ENCODE results near the gene CDH4.

The CDH4 gene

DNA sequence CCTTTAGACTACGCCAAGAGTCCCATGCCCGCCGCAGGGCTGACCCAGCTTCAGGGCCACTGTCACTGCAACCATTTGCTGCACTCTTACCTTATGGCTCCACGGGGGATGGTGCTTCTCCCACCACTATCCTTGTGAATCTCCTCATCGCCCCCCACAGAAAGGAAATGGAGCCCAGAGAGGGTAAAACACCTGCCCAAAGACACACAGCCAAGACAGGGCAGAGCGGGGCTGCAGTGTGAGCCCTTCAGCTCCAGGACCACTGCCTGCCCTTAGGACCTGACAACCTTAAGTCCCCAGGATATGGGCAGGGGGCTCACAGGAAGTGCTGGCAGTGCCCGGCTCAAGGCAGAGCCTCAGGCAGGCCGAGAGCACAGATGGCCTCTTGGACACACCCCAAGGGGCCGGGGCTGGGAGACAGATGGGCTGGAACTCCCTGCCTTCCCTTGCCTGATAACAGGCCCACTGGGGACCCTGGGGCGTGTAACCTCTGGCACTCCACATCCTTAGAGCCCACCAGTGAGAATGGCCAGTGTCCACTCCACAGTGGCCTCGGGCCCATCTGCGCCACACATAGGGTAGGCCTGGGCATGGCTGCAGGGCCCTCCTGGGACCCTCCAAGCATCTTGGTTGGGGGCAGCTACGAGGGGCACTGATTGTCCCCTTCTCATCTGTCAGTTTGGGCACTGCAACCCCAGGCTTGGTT is 548.5 kb downstream of the CDH4 start:
- DNase-seq (ENCODE audit: low read depth) = no peak
- no peak overlapping the region for H3K4me3 ChIP-seq (ENCODE audit: low read depth, low read length)

DNA sequence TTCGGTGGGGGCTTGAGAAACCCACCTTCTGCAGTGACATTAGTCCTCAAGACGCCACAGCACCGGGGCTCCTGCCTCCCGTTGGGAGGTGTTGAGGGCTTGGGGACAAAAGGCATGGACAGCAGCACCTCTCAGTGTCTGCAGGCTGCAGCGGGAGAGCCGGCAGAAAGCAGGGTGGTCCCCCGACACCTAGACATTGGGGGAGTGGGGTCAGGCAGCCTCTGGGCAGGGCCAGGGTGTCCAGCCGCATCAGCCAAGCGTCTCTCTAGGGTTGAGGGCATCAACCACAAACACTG is 549.0 kb downstream of the CDH4 start:
- no peak overlapping the region for H3K4me3 ChIP-seq (ENCODE audit: low read depth, low read length)
- no peak for DNase-seq (ENCODE audit: low read depth)

DNA sequence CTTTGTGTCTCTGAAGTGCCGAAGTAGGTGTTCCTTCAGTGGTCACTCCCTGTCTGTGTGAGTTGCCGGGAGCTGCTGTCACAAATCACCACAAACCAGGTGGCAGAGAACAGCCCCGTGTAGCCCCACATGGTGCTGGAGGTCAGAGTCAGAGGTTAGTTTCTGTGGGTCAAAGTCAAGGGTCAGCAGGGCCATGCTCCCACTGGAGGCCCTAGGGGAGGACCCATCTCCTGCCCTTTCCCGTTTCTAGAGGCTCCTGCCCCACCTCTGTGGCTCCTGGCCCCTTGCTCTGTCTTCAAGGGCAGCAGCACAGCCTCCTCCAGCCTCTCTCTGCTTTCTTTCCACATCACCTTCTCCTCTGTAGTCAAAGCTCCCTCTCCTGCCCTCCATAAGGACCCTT is 549.4 kb downstream of the CDH4 start:
- no peak overlapping the region for H3K4me3 ChIP-seq (ENCODE audit: low read depth, low read length)
- no peak for DNase-seq (ENCODE audit: low read depth)

DNA sequence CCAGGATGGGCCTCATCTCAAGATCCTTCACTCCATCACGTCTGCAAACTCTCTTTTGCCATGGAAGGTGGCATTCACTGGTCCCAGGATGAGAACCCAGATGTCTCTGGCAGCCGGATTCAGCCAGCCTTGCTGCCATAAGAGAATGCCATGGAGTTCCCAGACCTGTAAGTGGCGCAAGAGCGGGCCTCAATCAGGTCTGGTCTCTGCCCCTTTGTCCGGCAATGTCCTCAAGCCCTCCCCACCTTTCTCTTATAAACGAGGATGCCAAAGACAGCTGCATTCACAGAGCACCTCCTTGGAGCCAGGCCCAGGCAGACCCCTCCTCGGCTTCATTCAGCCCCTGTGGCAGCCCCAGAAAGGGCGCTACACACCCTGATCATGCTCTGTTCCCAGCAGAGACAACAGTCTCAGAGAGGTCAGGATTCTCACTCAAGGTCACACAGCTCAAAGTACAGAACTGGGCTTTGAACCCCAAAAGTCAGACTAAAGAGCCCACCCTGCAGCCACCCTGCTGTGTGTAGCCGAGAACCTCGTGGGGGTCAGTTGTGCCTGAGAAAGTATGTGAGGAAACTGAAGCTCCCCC is 549.9 kb downstream of the CDH4 start:
- no peak overlapping the region for H3K4me3 ChIP-seq (ENCODE audit: low read depth, low read length)
- DNase-seq (ENCODE audit: low read depth) = no peak

DNA sequence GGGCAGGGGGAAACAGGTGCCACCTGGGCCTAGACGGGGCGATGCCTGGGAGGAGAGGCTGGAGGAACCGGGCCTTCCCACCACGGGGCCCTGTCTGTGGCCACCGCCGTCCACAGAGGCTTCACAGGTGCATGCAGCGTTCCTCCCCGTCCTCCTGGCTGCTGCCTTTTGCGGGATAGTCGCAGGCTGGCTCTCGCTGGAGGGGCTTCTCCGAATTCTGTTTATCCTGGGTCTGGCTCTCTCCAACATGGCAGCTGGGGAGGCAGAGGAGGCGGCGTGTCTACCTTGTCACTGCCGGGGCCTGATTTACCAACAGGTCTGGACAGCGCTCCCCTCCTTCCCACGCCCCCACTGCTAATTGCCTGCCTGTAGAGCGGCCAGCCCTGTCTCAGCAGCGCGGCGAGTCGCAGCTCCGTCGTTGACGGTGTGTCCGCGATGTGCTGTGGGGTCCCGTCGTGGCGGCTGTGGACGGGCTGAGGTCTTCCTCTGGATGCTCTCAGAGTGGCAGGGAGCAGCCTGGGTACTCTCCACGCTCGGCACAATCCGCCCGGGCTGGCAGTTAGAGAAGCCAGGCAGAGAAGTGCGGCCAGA is 550.8 kb downstream of the CDH4 start:
- no peak for DNase-seq (ENCODE audit: low read depth)
- no peak overlapping the region for H3K4me3 ChIP-seq (ENCODE audit: low read depth, low read length)

DNA sequence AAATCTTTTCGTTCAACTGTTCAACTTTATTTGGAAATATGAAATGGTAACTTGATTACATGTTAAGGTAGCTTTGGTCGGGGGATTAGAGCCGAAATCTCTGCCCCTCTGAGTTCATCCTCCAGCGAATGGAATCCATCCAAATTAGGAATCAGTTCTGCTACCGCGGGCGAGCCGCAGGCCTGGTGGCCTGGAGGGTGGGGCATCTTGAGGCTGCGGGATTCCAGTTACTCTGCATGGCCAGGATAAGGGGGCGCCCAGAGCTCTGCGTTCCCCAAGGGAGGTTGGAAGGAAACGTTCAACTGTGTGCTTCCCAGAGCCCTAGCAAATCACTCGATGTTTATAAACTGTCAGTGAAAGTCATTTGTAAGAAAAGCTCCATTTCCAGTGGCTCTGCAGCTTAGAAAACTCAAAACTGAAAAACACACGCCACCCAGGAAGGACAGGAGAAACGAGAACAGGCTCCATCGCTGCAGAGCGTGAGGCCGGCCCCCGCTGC is 551.4 kb downstream of the CDH4 start:
- no peak for DNase-seq (ENCODE audit: low read depth)
- peak overlapping the region; percentile 19 for H3K4me3 ChIP-seq (ENCODE audit: low read depth, low read length)

DNA sequence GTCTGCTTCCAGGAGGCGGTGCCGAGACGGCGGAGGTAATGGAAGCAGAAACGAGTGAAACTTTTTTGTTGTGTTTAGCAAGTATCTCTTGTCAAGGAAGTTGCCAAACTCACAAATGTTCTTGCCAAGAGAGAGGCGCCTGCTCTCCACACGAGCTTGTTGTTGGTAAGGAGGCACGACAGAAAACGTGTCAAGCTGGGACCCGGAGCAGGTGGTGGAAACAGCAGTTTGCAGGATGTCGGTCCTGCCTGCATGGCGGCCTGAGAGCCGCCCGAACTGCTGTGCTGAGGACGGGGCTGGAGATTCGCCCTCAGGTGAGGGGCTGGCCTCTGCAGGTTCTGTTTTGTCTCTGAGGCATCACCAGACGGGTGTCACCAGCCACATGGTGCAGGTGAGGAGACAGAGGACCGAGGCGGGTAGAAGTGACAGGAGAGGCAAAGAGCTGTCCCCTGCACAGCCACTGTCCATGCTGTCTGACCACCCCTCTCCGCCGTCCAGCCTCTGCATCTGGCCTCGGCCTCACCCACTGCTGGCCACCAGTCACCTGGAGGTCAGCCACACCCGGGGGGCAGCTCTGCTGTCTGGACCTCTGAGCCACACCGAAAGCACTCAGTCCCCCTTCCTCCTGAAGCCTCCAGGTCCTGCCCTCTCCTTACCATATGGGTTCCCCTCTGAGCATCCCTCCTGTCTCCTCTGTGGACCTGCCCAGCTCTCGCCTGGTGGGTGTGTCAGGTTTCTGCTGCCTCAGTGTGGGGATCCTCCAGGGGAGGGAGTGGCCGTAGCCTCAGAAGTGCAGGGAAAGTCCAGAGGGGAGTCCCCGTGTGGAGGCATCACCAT is 552.1 kb downstream of the CDH4 start:
- DNase-seq (ENCODE audit: low read depth) = peak; percentile 3

DNA sequence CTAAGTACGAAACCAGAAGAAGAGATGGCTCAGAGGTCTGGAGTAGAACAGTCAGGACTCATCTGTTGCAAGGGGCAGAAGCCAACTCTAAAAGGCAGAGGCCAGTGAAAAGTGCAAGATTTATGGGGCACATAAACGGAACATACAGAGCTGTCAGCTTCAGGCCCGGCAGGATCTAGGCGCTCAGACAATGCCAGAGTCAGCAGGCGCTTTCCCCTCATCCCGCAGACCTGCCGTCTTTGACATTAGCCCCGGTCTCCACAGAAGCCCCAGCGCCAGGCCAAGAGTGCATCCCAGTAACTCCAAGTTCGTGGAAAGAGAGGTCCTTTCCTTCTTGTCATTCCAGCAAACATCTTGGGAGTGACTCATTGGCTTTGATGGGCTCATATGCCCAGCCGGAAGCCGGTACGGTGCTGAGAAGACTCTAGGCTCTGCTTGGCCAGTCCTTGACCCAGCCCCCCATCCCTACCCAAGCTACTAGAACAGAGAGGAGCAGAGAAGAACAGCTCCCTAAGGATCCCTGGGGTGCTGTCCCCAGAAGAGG is 552.8 kb downstream of the CDH4 start:
- H3K4me3 ChIP-seq (ENCODE audit: low read depth, low read length) = no peak overlapping the region

More for the DNA sequence above, 552.1 kb downstream of the CDH4 start:
- peak overlapping the region; percentile 19 for H3K4me3 ChIP-seq (ENCODE audit: low read depth, low read length)

DNA sequence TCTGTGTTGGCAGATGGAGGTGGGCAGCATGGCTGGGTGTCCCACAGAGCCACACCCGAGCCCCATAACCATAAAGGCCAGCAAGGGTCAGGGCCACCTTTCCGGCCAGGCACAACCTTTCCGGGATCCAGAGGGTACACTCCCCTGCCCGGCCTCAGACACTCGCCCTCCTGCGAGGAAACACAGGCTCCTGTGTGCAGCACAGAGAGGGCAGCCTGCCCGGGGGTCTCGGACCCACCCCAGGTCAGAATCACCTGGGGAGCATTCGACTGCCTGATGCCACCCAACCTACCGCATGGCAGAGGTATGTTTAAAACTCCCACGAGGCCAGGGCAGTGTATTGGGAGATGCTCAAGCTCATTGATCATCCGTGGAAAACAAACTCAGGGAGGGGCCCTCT is 553.3 kb downstream of the CDH4 start:
- no peak for DNase-seq (ENCODE audit: low read depth)
- H3K4me3 ChIP-seq (ENCODE audit: low read depth, low read length) = no peak overlapping the region

More for the DNA sequence above, 552.8 kb downstream of the CDH4 start:
- no peak for DNase-seq (ENCODE audit: low read depth)

DNA sequence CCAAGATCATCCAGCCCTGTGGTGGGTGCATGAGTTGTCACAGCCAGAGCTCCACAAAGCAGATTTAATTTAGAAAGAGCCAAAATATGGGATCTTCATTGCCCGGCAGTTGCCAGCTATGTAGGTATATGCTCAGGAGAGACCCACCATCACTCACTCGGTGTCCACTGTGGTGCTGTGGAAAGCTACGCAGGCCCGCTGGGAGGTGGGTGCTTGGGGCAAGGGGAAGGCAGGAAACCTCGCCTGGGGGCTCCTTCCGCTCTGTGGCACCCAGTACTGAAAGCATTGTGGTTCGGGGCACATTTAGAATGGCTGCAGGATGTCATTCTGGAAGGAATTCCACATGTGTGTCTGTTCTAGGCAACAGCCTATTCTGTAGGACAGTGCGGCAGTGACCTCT is 553.7 kb downstream of the CDH4 start:
- H3K4me3 ChIP-seq (ENCODE audit: low read depth, low read length) = no peak overlapping the region
- no peak for DNase-seq (ENCODE audit: low read depth)

DNA sequence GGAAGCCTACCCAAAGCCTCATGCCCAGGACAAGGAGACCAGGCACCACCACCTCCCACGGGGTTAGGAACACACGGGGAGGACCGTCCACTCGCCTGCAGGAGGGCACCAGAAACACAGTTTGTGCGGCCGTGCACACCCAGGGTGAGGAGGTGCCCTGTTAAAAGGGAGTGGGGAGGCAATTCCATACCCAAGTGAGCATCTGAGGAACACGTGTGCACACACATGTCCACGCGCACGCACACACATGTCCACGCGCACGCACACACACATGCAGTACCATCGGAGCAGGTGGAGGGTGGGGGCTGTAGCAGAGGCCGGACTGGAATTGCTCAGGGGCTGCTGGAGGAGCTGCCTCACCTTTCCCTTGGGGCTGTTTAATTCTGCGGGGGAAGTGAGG is 554.3 kb downstream of the CDH4 start:
- no peak for DNase-seq (ENCODE audit: low read depth)
- H3K4me3 ChIP-seq (ENCODE audit: low read depth, low read length) = no peak overlapping the region

DNA sequence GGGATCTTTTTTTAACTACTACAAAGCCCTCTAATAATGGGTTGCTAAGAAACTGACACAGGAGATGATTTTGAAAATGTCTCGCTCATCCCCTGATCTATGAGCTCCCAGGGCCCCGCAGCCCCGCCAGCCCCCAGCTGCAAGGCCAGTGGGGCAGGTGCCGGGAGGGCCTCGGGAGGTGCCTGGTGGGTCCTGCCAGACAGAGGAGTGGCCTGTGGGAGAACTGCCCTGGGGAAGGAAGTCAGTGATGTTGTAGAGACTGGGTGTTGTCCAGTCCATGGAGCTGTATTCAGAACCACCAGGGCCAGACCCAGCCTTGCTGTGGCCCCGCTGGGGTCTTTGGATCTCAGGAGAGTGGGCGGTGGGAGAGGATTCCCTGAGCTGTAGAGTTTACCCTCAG is 554.9 kb downstream of the CDH4 start:
- DNase-seq (ENCODE audit: low read depth) = no peak
- H3K4me3 ChIP-seq (ENCODE audit: low read depth, low read length) = no peak overlapping the region

DNA sequence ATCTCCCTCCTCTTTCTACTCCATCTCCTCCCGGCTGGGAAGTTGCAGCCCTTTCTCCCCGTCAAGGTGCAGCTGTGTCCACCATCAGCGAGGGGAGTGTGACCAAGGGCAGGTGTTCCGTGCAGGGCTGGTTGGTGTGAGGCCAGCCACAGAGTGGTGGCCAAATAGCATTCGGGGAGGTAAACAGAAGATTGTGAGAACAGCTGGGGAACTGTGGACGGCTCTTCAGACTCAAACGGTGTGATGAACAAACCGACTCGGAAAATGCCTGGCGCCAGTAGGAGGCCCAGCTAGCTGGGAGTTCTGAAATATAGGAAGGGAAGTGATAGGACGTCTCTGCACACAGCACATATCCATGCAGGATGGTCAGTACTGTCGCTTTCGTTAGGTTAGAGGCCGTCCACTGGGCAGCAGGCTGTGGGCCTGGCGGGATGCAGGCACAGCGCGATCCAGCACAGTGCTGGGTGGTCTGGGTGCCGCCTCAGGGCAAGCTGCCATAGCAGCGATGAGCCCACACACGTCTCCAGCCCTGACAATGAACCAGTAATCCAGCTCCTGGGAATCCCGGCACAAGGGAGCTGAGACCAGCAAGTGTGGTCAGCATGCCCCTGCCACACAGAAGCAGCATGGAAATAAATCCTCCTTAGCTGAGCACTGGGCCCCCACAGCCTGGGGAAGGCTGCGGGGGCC is 555.6 kb downstream of the CDH4 start:
- no peak for DNase-seq (ENCODE audit: low read depth)
- H3K4me3 ChIP-seq (ENCODE audit: low read depth, low read length) = no peak overlapping the region

DNA sequence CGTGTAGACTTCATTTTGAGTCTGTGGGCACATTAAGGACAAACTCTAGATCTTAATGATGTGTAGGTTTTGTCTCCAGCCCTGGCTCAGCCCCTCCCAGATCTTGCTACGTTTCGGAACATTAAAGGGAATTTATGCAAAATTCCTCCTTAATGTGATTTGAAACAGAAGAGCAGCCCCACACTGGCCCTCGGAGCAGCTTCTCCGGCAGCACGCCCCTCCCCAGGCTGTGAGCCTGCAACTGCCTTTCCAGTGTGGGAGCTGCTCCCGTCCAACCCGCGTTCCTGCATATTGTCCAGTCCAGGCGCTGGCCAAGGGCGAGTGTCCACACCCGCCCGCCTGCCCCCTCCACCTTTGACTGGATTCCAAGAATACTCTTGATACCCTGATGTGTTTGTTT is 556.4 kb downstream of the CDH4 start:
- H3K4me3 ChIP-seq (ENCODE audit: low read depth, low read length) = no peak overlapping the region
- DNase-seq (ENCODE audit: low read depth) = no peak

DNA sequence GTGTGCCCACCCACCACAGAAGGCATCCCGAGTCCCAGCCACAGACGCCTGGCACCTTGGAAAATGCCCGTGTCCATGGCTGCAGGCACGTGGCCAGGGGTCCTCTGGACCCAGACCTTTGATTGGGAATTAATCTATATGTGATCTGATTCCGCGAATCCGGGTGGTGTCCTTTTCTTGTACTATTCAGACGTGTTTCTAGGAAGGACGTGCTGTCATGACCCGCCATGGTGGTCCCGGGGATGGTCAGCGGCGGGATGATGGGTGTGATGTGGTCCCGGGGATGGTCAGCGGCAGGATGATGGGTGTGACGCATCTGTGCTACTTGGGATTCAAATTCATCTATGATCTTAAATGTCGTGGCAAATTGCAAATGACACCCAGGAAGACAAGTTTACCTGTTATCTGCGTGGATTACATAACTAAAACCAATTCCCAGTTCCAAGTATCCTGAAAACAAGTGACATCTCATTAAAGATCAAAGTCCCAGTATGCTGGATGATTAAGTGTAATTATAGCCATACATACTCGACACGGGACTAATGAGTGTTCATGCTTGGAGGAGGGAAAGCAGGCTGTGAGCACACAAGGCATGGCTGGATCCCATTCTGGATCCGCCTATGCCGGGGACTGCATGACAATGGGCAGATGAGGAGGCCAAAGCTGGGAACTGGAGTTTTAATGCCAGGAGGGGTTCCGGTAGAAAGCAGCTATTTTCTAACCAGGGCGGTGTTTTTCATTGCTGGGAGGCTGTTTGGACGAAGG is 557.1 kb downstream of the CDH4 start:
- no peak for DNase-seq (ENCODE audit: low read depth)
- no peak overlapping the region for H3K4me3 ChIP-seq (ENCODE audit: low read depth, low read length)

DNA sequence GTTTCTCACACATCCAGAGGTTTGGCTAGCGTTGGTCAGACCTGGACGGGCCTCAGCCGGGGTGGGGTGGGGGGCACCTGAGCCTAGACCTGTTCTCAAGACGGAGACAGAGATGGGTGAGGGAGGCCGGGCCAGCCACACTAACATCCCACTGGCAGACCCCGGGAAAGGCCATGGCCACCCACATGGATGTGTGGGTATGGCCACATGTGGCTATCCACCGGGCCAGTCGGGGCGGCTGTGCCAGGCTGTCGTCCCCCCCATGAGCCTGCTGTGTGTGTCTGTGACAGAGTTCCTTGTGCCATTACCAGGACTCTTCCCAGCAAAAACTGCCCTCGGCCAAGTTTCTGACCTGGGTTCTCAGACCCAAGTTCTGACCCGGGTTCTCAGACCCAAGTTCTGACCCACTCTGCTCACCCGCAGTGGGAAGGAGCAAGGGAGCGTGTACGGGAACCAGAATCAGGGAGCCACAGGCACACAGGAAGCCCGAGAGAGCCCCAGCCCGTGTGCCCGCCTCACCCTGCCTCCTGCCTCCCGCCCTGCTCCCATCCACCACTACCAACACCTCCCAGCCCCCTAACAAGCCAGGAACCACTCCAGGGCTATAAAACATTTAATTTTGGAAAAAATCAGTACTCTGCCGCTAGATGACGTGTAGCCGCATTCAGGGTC is 558.1 kb downstream of the CDH4 start:
- no peak overlapping the region for H3K4me3 ChIP-seq (ENCODE audit: low read depth, low read length)
- no peak for DNase-seq (ENCODE audit: low read depth)

DNA sequence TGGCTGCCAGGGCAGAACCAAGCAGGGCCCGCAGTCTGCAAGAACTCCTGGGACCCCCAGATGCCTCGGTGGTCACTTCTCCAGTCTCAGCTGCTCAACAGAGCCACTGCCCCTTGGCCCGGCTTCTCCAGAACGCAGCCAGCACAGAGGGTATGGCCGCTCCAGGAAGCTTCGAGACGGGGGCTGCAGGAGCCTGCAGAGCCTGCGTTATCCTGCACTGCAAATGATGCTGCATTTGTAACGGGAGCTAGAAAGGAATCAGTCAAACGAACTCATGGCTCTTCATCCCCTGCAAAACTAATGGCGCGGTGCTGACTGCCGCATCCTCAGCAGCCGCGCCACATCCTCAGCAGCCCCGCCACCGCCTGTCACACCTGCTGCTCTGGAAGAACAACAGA is 558.7 kb downstream of the CDH4 start:
- no peak overlapping the region for H3K4me3 ChIP-seq (ENCODE audit: low read depth, low read length)
- no peak for DNase-seq (ENCODE audit: low read depth)

DNA sequence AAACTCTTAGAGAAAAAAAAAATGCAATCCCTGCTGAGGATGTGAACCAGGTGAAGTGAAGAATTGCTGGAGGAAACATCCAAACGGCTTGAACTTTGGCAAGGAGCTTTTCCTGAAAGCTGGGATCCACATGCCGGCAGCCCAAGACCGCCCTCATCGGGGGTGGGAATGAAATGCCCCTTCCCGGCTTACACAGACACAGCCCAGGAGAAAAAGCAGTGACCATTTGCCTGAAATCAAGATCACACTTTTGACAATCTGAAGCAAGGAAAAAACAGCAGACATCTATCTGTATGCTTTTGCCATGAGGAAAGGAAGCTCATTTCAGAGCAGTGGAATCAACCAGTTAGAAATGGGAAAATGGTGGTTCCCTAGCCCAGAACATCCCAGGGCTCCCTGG is 559.1 kb downstream of the CDH4 start:
- no peak overlapping the region for H3K4me3 ChIP-seq (ENCODE audit: low read depth, low read length)
- DNase-seq (ENCODE audit: low read depth) = no peak
